ENCODE results near the gene P2RY12. TPM values are rescaled to one million over a fixed set of nuclear protein-coding genes. Genes with fewer than 3 reads are reported as not detected.

The P2RY12 gene
- total and polyA plus RNA-seq, 5 donors from 2014 or later: 1.9 TPM; not detected in 4

DNA sequence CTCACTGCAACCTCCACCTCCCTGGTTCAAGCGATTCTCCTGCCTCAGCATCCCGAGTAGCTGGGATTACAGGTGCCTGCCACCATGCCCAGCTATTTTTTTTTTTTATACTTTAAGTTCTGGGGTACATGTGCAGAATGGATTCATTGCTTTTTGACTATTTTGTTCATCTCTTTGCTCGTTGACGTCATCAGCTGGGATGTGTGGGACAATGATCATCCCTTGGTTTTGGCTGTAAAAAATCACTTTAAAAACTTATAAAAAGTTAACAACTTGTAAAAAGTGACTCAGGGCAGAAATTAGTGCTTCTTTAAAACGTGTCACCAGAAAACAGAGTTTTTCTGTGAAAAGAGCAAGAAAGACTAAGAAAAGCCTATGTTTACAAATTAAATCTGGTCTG is 38.5 kb upstream of the P2RY12 start:
- Histone ChIP-seq H3K9me3 (ENCODE audit: control insufficient read depth in 2 of 2, low read length in 2 of 2) (no peaks in the 10 kb centered on the region), H3K27ac (ENCODE audit: insufficient read depth, low read length, poor library complexity, severe bottlenecking) (no peak overlapping the region), H3K4me1 (ENCODE audit: control insufficient read depth, insufficient read depth, low read length, poor library complexity, severe bottlenecking) (no peaks in the 10 kb centered on the region), H3K27me3 (ENCODE audit: control insufficient read depth, insufficient read depth, low read length) (no peaks in the 10 kb centered on the region), H3K36me3 (ENCODE audit: control insufficient read depth, insufficient read depth, low read length) (no peaks in the 10 kb centered on the region), H3K4me3 (ENCODE audit: low read depth, low read length) (no peak overlapping the region)
- Mint-ChIP-seq H3K36me3 (no peaks in the 10 kb centered on the region), H3K4me3 (no peak overlapping the region), H3K9me3 (peaks cover 0 to 2% (median 0%) of the 10 kb centered on the region in 7 donors), H3K27me3 (no peaks in the 10 kb centered on the region), H3K4me1 (no peaks in the 10 kb centered on the region), H3K27ac (no peak overlapping the region)
- ATAC-seq (ENCODE audit: low read depth in 2 of 2) (no peak), DNase-seq (no peak)

DNA sequence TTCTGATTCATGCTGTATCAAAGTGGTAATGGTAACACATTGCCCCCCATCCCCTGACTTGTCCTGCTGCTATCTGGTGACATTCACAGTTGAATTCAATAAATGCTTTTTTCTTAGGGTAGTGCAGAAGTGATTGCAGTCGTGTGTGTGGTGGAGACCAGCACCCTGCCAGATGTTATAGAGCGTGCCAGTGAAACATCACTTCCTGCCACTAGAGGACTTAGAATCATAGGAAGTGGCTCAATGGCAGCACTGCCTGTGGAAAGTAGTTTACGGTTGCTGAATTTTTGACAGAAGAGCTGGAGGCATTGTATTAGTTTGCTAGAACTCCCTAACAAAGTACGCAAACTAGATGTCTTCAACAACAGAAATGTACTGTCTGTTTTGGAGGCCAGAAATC is 37.4 kb upstream of the P2RY12 start:
- Mint-ChIP-seq H3K27ac (no peak overlapping the region), H3K4me3 (no peak overlapping the region), H3K9me3 (peaks cover 0 to 2% (median 0%) of the 10 kb centered on the region in 7 donors), H3K27me3 (no peaks in the 10 kb centered on the region), H3K4me1 (no peaks in the 10 kb centered on the region), H3K36me3 (no peaks in the 10 kb centered on the region)
- ATAC-seq (ENCODE audit: low read depth in 2 of 2) (no peak), DNase-seq (no peak)
- H3K36me3 ChIP-seq (ENCODE audit: control insufficient read depth, insufficient read depth, low read length): no peaks in the 10 kb centered on the region
- H3K9me3 ChIP-seq (ENCODE audit: control insufficient read depth in 2 of 2, low read length in 2 of 2): no peaks in the 10 kb centered on the region
- H3K4me1 ChIP-seq (ENCODE audit: control insufficient read depth, insufficient read depth, low read length, poor library complexity, severe bottlenecking): no peaks in the 10 kb centered on the region
- no peak overlapping the region for H3K4me3 ChIP-seq (ENCODE audit: low read depth, low read length)
- no peak overlapping the region for H3K27ac ChIP-seq (ENCODE audit: insufficient read depth, low read length, poor library complexity, severe bottlenecking)
- no peaks in the 10 kb centered on the region for H3K27me3 ChIP-seq (ENCODE audit: control insufficient read depth, insufficient read depth, low read length)

DNA sequence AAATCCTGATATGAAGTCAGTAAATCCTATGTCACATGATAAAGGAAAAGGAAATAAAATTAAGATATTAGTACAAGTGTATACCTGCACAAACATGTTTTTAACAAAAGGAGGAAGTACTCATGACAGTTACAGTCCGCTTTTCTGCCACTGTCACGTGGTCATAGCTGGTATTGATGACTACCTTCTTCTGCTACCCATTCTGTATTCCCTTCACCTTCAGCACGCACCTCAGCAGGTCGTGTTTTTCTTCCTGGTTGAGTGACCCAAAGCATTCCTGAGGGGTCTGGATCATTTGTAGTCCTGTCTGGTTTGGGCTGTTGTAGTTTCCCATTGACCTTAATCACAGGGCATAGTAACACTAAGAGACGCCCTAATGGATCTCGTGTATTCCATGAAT is 35.3 kb upstream of the P2RY12 start:
- H3K4me3 ChIP-seq (ENCODE audit: low read depth, low read length): no peak overlapping the region
- DNase-seq: no peak
- H3K4me1 ChIP-seq (ENCODE audit: control insufficient read depth, insufficient read depth, low read length, poor library complexity, severe bottlenecking): no peaks in the 10 kb centered on the region
- Mint-ChIP-seq H3K4me3 (no peak overlapping the region), H3K4me1 (no peaks in the 10 kb centered on the region), H3K36me3 (no peaks in the 10 kb centered on the region), H3K27me3 (no peaks in the 10 kb centered on the region), H3K9me3 (peaks cover 0 to 2% (median 0%) of the 10 kb centered on the region in 7 donors), H3K27ac (no peak overlapping the region)
- ATAC-seq (ENCODE audit: low read depth in 2 of 2): no peak
- no peaks in the 10 kb centered on the region for H3K36me3 ChIP-seq (ENCODE audit: control insufficient read depth, insufficient read depth, low read length)
- H3K9me3 ChIP-seq (ENCODE audit: control insufficient read depth in 2 of 2, low read length in 2 of 2): no peaks in the 10 kb centered on the region
- H3K27me3 ChIP-seq (ENCODE audit: control insufficient read depth, insufficient read depth, low read length): no peaks in the 10 kb centered on the region
- H3K27ac ChIP-seq (ENCODE audit: insufficient read depth, low read length, poor library complexity, severe bottlenecking): no peak overlapping the region

GRCh38 chr3:151415289-151415688 is 30.7 kb upstream of the P2RY12 start:
- Mint-ChIP-seq H3K27ac (no peak overlapping the region), H3K4me3 (no peak overlapping the region), H3K4me1 (no peaks in the 10 kb centered on the region), H3K9me3 (peaks cover 0 to 2% (median 0%) of the 10 kb centered on the region in 7 donors), H3K36me3 (no peaks in the 10 kb centered on the region), H3K27me3 (peaks cover 4% of the 10 kb centered on the region)
- ATAC-seq (ENCODE audit: low read depth in 2 of 2) (no peak), DNase-seq (no peak)
- H3K27me3 ChIP-seq (ENCODE audit: control insufficient read depth, insufficient read depth, low read length): no peaks in the 10 kb centered on the region
- no peaks in the 10 kb centered on the region for H3K36me3 ChIP-seq (ENCODE audit: control insufficient read depth, insufficient read depth, low read length)
- no peak overlapping the region for H3K27ac ChIP-seq (ENCODE audit: insufficient read depth, low read length, poor library complexity, severe bottlenecking)
- H3K4me1 ChIP-seq (ENCODE audit: control insufficient read depth, insufficient read depth, low read length, poor library complexity, severe bottlenecking): no peaks in the 10 kb centered on the region
- no peak overlapping the region for H3K4me3 ChIP-seq (ENCODE audit: low read depth, low read length)
- H3K9me3 ChIP-seq (ENCODE audit: control insufficient read depth in 2 of 2, low read length in 2 of 2): no peaks in the 10 kb centered on the region

- Histone ChIP-seq H3K9me3 (ENCODE audit: control insufficient read depth in 2 of 2, low read length in 2 of 2) (no peaks in the 10 kb centered on the region), H3K27ac (ENCODE audit: insufficient read depth, low read length, poor library complexity, severe bottlenecking) (no peak overlapping the region), H3K27me3 (ENCODE audit: control insufficient read depth, insufficient read depth, low read length) (no peaks in the 10 kb centered on the region), H3K4me3 (ENCODE audit: low read depth, low read length) (no peak overlapping the region), H3K4me1 (ENCODE audit: control insufficient read depth, insufficient read depth, low read length, poor library complexity, severe bottlenecking) (no peaks in the 10 kb centered on the region), H3K36me3 (ENCODE audit: control insufficient read depth, insufficient read depth, low read length) (no peaks in the 10 kb centered on the region)
- Mint-ChIP-seq H3K4me3 (no peak overlapping the region), H3K9me3 (peaks cover 0 to 1% (median 0%) of the 10 kb centered on the region in 7 donors), H3K36me3 (no peaks in the 10 kb centered on the region), H3K27me3 (peaks cover 6% of the 10 kb centered on the region), H3K27ac (no peak overlapping the region), H3K4me1 (no peaks in the 10 kb centered on the region)
- no peak for DNase-seq
- ATAC-seq (ENCODE audit: low read depth in 2 of 2): no peak
Measured at GRCh38 chr3:151412989-151413388, 28.4 kb upstream of the P2RY12 start.

GRCh38 chr3:151410891-151411559 is 26.5 kb upstream of the P2RY12 start:
- H3K27me3 Mint-ChIP-seq: peaks cover 6% of the 10 kb centered on the region
- Histone ChIP-seq H3K36me3 (ENCODE audit: control insufficient read depth, insufficient read depth, low read length) (no peaks in the 10 kb centered on the region), H3K4me1 (ENCODE audit: control insufficient read depth, insufficient read depth, low read length, poor library complexity, severe bottlenecking) (no peaks in the 10 kb centered on the region), H3K27me3 (ENCODE audit: control insufficient read depth, insufficient read depth, low read length) (no peaks in the 10 kb centered on the region), H3K27ac (ENCODE audit: insufficient read depth, low read length, poor library complexity, severe bottlenecking) (no peak overlapping the region), H3K4me3 (ENCODE audit: low read depth, low read length) (no peak overlapping the region), H3K9me3 (ENCODE audit: control insufficient read depth in 2 of 2, low read length in 2 of 2) (no peaks in the 10 kb centered on the region)
- peaks cover 0 to 1% (median 0%) of the 10 kb centered on the region in 7 donors for H3K9me3 Mint-ChIP-seq
- no peak overlapping the region for H3K27ac Mint-ChIP-seq
- H3K4me3 Mint-ChIP-seq: no peak overlapping the region
- DNase-seq (no peak), ATAC-seq (ENCODE audit: low read depth in 2 of 2) (no peak)
- H3K36me3 Mint-ChIP-seq: no peaks in the 10 kb centered on the region
- H3K4me1 Mint-ChIP-seq: no peaks in the 10 kb centered on the region

DNA sequence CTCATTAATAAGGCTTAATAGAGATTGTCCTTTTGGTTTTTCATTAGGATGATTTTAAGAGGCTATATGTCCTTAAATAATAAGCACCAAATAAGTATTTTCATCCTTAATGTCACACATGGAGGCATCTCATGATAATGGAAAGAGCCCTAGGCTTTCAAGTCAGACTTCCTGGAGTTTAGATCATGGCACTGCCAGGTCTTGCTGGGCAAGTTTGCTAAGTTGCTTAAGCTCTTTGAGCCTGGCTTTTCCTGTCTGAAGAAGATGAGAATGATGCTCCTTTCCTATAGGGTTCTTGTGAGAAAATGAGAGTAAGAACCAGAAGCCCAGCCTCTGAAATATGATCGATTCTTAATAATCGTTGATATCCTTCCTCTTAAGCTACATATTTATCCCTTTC is 23.4 kb upstream of the P2RY12 start:
- H3K36me3 ChIP-seq (ENCODE audit: control insufficient read depth, insufficient read depth, low read length): no peaks in the 10 kb centered on the region
- H3K27ac Mint-ChIP-seq: no peak overlapping the region
- H3K27ac ChIP-seq (ENCODE audit: insufficient read depth, low read length, poor library complexity, severe bottlenecking): no peak overlapping the region
- no peak for ATAC-seq (ENCODE audit: low read depth in 2 of 2)
- no peak for DNase-seq
- no peaks in the 10 kb centered on the region for H3K9me3 Mint-ChIP-seq
- no peak overlapping the region for H3K4me3 Mint-ChIP-seq
- H3K27me3 Mint-ChIP-seq: peaks cover 6% of the 10 kb centered on the region
- no peaks in the 10 kb centered on the region for H3K36me3 Mint-ChIP-seq
- no peak overlapping the region for H3K4me3 ChIP-seq (ENCODE audit: low read depth, low read length)
- H3K4me1 Mint-ChIP-seq: no peaks in the 10 kb centered on the region
- no peaks in the 10 kb centered on the region for H3K4me1 ChIP-seq (ENCODE audit: control insufficient read depth, insufficient read depth, low read length, poor library complexity, severe bottlenecking)
- H3K27me3 ChIP-seq (ENCODE audit: control insufficient read depth, insufficient read depth, low read length): no peaks in the 10 kb centered on the region
- no peaks in the 10 kb centered on the region for H3K9me3 ChIP-seq (ENCODE audit: control insufficient read depth in 2 of 2, low read length in 2 of 2)

DNA sequence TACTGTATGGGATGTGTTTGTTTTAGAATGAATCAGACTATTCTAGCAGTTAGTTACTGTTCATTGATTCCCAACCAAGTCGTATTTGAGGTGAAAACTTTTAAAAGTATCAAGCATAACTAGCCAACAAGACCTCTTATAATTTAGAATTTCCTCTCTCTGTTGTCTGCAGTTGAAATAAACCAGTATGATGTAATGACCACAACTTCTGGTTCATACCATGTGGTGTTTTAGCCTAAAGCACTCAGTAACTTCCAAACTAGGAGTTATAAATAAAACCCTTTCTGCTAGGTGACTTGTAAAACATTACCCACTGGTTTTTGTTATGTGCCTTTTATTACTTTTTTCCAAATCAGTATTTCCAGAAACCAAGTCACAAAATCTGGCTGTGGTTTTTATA is 19.8 kb upstream of the P2RY12 start:
- no peaks in the 10 kb centered on the region for H3K27me3 Mint-ChIP-seq
- H3K27ac ChIP-seq (ENCODE audit: insufficient read depth, low read length, poor library complexity, severe bottlenecking): no peak overlapping the region
- no peak overlapping the region for H3K4me3 ChIP-seq (ENCODE audit: low read depth, low read length)
- H3K4me1 Mint-ChIP-seq: no peaks in the 10 kb centered on the region
- no peaks in the 10 kb centered on the region for H3K36me3 ChIP-seq (ENCODE audit: control insufficient read depth, insufficient read depth, low read length)
- no peaks in the 10 kb centered on the region for H3K9me3 Mint-ChIP-seq
- no peaks in the 10 kb centered on the region for H3K9me3 ChIP-seq (ENCODE audit: control insufficient read depth in 2 of 2, low read length in 2 of 2)
- no peaks in the 10 kb centered on the region for H3K27me3 ChIP-seq (ENCODE audit: control insufficient read depth, insufficient read depth, low read length)
- no peak overlapping the region for H3K4me3 Mint-ChIP-seq
- no peaks in the 10 kb centered on the region for H3K36me3 Mint-ChIP-seq
- no peak overlapping the region for H3K27ac Mint-ChIP-seq
- no peak for DNase-seq
- H3K4me1 ChIP-seq (ENCODE audit: control insufficient read depth, insufficient read depth, low read length, poor library complexity, severe bottlenecking): no peaks in the 10 kb centered on the region
- no peak for ATAC-seq (ENCODE audit: low read depth in 2 of 2)
